Measurements from ENCODE around the gene TEX264. TPM values are rescaled to one million over a fixed set of nuclear protein-coding genes. Genes with fewer than 3 reads are reported as not detected.

The TEX264 gene
- 57.0 to 69.4 TPM (median 68.6 TPM) in 5 replicates for total RNA-seq (2022; extraction: Qiagen RNA extraction; ENCODE audit: low read depth)

GRCh38 chr3:51670823-51671733, at the start of gene TEX264:
TSS of gene TEX264 (plus strand) at chr3:51671252. CDS start at chr3:51674305, 3,053 bp downstream.

GRCh38 chr3:51706788-51707731, 36.0 kb downstream of the TEX264 start, which contains the start of gene GRM2:
TSS of gene GRM2 (plus strand) at chr3:51707068. CDS start at chr3:51708984, 1,916 bp downstream.

Other genes starting within 250 kb of the TEX264 start
- 11.1 to 13.1 TPM (median 12.9 TPM) in 5 replicates for gene DCAF1, start 171.2 kb upstream of the TEX264 start, total RNA-seq (2022; extraction: Qiagen RNA extraction; ENCODE audit: low read depth)
- gene RAD54L2, start 132.5 kb upstream of the TEX264 start, total RNA-seq (2022; extraction: Qiagen RNA extraction; ENCODE audit: low read depth), result 3.1 to 4.5 TPM (median 4.3 TPM) in 5 replicates
- 0.06 to 0.09 TPM (median 0.06 TPM) in 3 of 5 replicates, not detected in the others for gene GRM2, start 35.8 kb downstream of the TEX264 start, total RNA-seq (2022; extraction: Qiagen RNA extraction; ENCODE audit: low read depth)
- not detected in 5 replicates for gene IQCF6, start 108.0 kb downstream of the TEX264 start, total RNA-seq (2022; extraction: Qiagen RNA extraction; ENCODE audit: low read depth)
- not detected in 5 replicates for gene IQCF2, start 190.4 kb downstream of the TEX264 start, total RNA-seq (2022; extraction: Qiagen RNA extraction; ENCODE audit: low read depth)
- gene IQCF5, start 204.3 kb downstream of the TEX264 start, total RNA-seq (2022; extraction: Qiagen RNA extraction; ENCODE audit: low read depth), result not detected in 5 replicates
- gene IQCF1, start 232.1 kb downstream of the TEX264 start, total RNA-seq (2022; extraction: Qiagen RNA extraction; ENCODE audit: low read depth), result not detected in 5 replicates

All from A549 treated with GW870086 at 1 μM for 4 hours (cell line).